Transverse colon (tissue), 4 donors: ENCODE measurements around the gene ZBTB38. TPM values are rescaled to one million over a fixed set of nuclear protein-coding genes. Genes with fewer than 3 reads are reported as not detected.

ENCODE experiments used
- DNase-seq: peaks from one replicate; pipeline ENCODE4 v3.0.0-alpha.2; 2019
- H3K27ac ChIP-seq, 4 donors: fragments of 200-600 bp; sonication (generic); 2 replicates each; pipeline ENCODE4 v1.5.1; 2016 to 2018; ENCODE audit warnings: inconsistent platforms in 4 of 4
- H3K27me3 ChIP-seq: fragments of 200-600 bp; sonication (generic); 2 replicates; pipeline ENCODE4 v1.5.1; 2017; ENCODE audit warnings: inconsistent platforms
- H3K36me3 ChIP-seq, 4 donors: fragments of 200-600 bp; sonication (generic); 2 replicates each; pipeline ENCODE4 v1.5.1; 2017 to 2019; ENCODE audit warnings: inconsistent platforms in 4 of 4
- H3K4me1 ChIP-seq, 4 donors: fragments of 200-600 bp; sonication (generic); 2 replicates each; pipeline ENCODE4 v1.5.1; 2017 to 2020; ENCODE audit warnings: inconsistent platforms in 4 of 4
- H3K4me3 ChIP-seq, 4 donors: fragments of 200-600 bp; sonication (generic); 1 replicate in 1 of 4; 2 replicates in 3 of 4; pipeline versions ENCODE4 v1.5.1 to v1.6.1; 2017 to 2019; ENCODE audit warnings: inconsistent platforms in 4 of 4
- H3K9me3 ChIP-seq, 2 donors: fragments of 200-600 bp; sonication (generic); 2 replicates each; pipeline ENCODE4 v1.5.1; 2017 to 2019; ENCODE audit warnings: inconsistent platforms in 2 of 2
- EP300 ChIP-seq: sonication (generic); formaldehyde crosslinking; IDR thresholded peaks from one replicate; pipeline ENCODE4 v1.6.1; 2017; ENCODE audit warnings: antibody characterized with exemption, low read depth
- POLR2A ChIP-seq: fragments of 450-650 bp; IDR thresholded peaks from one replicate; pipeline ENCODE4 v1.6.1; 2016; ENCODE audit warnings: antibody characterized with exemption, mild to moderate bottlenecking, moderate library complexity
- POLR2AphosphoS5 ChIP-seq, 3 donors: sonication (generic); formaldehyde crosslinking; IDR thresholded peaks; one replicate each; pipeline ENCODE4 v1.6.1; 2016; ENCODE audit warnings: antibody characterized with exemption in 3 of 3
- WGBS, 2 donors: methylation state at CpG; one replicate each; pipeline ENCODE4 v1.1.5; 2018; ENCODE audit warnings: low coverage in 1 of 2; 5-methylcytosine and 5-hydroxymethylcytosine counted together
- in situ Hi-C, 4 donors: fragments of 200-750 bp; cut with MboI; loops; one replicate each; pipeline versions ENCODE4 v1.15.0 to v1.15.1; 2017; ENCODE audit warnings: low sequenced_read_pairs in 3 of 4, low pct_ligation_motif_present in 1 of 4, low pct_unique_long_range_greater_than_20kb in 1 of 4
- intact Hi-C: fragments of 100-400 bp; cut with DNase I; formaldehyde crosslinking; loops from one replicate; pipeline ENCODE4 v1.15.1; 2023; ENCODE audit warnings: low total_unique reads
- total RNA-seq, 4 donors: library from RNA; depleted of rRNA; stranded (reverse); fragments of >200 nt; gene quantifications; one replicate each; pipeline ENCODE4 v1.1.0, GENCODE V29; 2016
- TF ChIP-seq, protein P1 (sequence below), 5 experiments: fragments of 200-600 bp in 3 of 5; fragments of 450-650 bp in 2 of 5; sonication (generic) in 3 of 5; IDR thresholded peaks; 1 replicate in 2 of 5; 2 replicates in 3 of 5; pipeline ENCODE4 v1.5.1; 2016 to 2017; ENCODE audit warnings: antibody characterized with exemption in 5 of 5, inconsistent platforms in 3 of 5, mild to moderate bottlenecking in 2 of 5, moderate library complexity in 1 of 5

The ZBTB38 gene
- total RNA-seq, 4 donors from 2014 or later = 71.8 to 182 (median 169) TPM

- Histone ChIP-seq H3K9me3 (no peaks in the 10 kb centered on the region), H3K27ac (peak overlapping the region; percentile 96 to 99 (median 97)), H3K4me3 (no peak overlapping the region), H3K4me1 (peaks cover 30 to 77% (median 67%) of the 10 kb centered on the region in 4 donors), H3K36me3 (peaks cover 0 to 23% (median 8%) of the 10 kb centered on the region in 4 donors), H3K27me3 (no peaks in the 10 kb centered on the region)
- intact Hi-C loops = no loop called here
- TF ChIP-seq POLR2A (no peak), EP300 (no peak)
- in situ Hi-C loops = no loop called here
- DNase-seq = no peak
- 77 to 87% methylated on average over 4 of the region's 4 CpGs for WGBS, 2 donors
Observed at GRCh38 chr3:141405591-141405990, 37.3 kb downstream of the ZBTB38 start.

GRCh38 chr3:141406265-141406664 is 38.0 kb downstream of the ZBTB38 start:
- 90 to 95% methylated on average over 2 of the region's 2 CpGs for WGBS, 2 donors
- TF ChIP-seq POLR2A (no peak), EP300 (no peak), POLR2AphosphoS5 (IDR thresholded peaks at IDR 0.05) (no peak)
- TF ChIP-seq, protein P1, sequence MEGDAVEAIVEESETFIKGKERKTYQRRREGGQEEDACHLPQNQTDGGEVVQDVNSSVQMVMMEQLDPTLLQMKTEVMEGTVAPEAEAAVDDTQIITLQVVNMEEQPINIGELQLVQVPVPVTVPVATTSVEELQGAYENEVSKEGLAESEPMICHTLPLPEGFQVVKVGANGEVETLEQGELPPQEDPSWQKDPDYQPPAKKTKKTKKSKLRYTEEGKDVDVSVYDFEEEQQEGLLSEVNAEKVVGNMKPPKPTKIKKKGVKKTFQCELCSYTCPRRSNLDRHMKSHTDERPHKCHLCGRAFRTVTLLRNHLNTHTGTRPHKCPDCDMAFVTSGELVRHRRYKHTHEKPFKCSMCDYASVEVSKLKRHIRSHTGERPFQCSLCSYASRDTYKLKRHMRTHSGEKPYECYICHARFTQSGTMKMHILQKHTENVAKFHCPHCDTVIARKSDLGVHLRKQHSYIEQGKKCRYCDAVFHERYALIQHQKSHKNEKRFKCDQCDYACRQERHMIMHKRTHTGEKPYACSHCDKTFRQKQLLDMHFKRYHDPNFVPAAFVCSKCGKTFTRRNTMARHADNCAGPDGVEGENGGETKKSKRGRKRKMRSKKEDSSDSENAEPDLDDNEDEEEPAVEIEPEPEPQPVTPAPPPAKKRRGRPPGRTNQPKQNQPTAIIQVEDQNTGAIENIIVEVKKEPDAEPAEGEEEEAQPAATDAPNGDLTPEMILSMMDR (IDR thresholded peaks at IDR 0.05) = no peak
- peaks cover 30 to 77% (median 67%) of the 10 kb centered on the region in 4 donors for H3K4me1 ChIP-seq
- no peaks in the 10 kb centered on the region for H3K27me3 ChIP-seq
- H3K4me3 ChIP-seq = no peak overlapping the region
- no peak for DNase-seq
- H3K36me3 ChIP-seq = peaks cover 0 to 23% (median 8%) of the 10 kb centered on the region in 4 donors
- in situ Hi-C loops = no loop called here
- peak overlapping the region; percentile 96 to 99 (median 97) for H3K27ac ChIP-seq
- intact Hi-C loops = no loop called here
- no peaks in the 10 kb centered on the region for H3K9me3 ChIP-seq

DNA sequence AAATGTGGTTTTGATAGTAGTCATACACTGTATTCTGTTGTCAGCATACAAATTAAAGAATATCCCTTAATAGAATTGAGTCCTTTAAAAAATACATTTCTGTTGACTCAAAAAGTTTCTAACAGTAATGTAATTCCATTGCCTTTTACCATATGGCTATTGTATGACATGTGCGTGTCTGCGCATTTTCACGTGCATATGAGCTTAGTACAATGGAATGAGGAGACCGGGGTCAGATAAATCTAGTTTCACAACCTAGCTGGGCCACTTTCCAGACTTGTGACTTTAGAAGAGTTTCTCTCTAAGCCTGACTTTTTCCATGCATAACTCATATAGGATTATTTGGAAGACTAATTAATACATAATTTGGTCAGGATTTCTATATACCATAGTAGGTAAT is 38.7 kb downstream of the ZBTB38 start:
- peaks cover 31 to 77% (median 67%) of the 10 kb centered on the region in 4 donors for H3K4me1 ChIP-seq
- H3K36me3 ChIP-seq = peaks cover 0 to 23% (median 8%) of the 10 kb centered on the region in 4 donors
- H3K27ac ChIP-seq = peak overlapping the region; percentile 96 to 99 (median 97)
- H3K27me3 ChIP-seq = no peaks in the 10 kb centered on the region
- H3K4me3 ChIP-seq = no peak overlapping the region
- intact Hi-C loops (no loop called here), in situ Hi-C loops (no loop called here)
- DNase-seq = peak; percentile 51
- 68 to 71% methylated on average over 4 of the region's 4 CpGs for WGBS, 2 donors
- no peaks in the 10 kb centered on the region for H3K9me3 ChIP-seq
- TF ChIP-seq EP300 (peak; percentile 87), POLR2A (no peak), POLR2AphosphoS5 (IDR thresholded peaks at IDR 0.05) (peak; percentile 68 to 73 (median 68))
- TF ChIP-seq, protein P1 (IDR thresholded peaks at IDR 0.05) = no peak

- intact Hi-C loops = no loop called here
- Histone ChIP-seq H3K4me3 (no peak overlapping the region), H3K27ac (peak overlapping the region; percentile 87 to 99 (median 97)), H3K4me1 (peaks cover 31 to 82% (median 73%) of the 10 kb centered on the region in 4 donors), H3K9me3 (no peaks in the 10 kb centered on the region), H3K36me3 (peaks cover 0 to 23% (median 8%) of the 10 kb centered on the region in 4 donors), H3K27me3 (no peaks in the 10 kb centered on the region)
- in situ Hi-C loops = no loop called here
- whole genome bisulfite sequencing, 2 donors = 71 to 95% methylated on average over 2 of the region's 2 CpGs
- DNase-seq = no peak
- TF ChIP-seq POLR2AphosphoS5 (IDR thresholded peaks at IDR 0.05) = no peak
- no peak for TF ChIP-seq EP300
- TF ChIP-seq POLR2A = no peak
- TF ChIP-seq, protein P1 (IDR thresholded peaks at IDR 0.05) = no peak
Observed at GRCh38 chr3:141407825-141408224, 39.5 kb downstream of the ZBTB38 start.

GRCh38 chr3:141408596-141408995 is 40.3 kb downstream of the ZBTB38 start:
- Histone ChIP-seq H3K4me3 (no peak overlapping the region), H3K9me3 (no peaks in the 10 kb centered on the region), H3K27ac (peak overlapping the region; percentile 87 to 99 (median 97)), H3K4me1 (peaks cover 37 to 84% (median 76%) of the 10 kb centered on the region in 4 donors), H3K27me3 (no peaks in the 10 kb centered on the region), H3K36me3 (peaks cover 0 to 23% (median 8%) of the 10 kb centered on the region in 4 donors)
- in situ Hi-C loops (no loop called here), intact Hi-C loops (no loop called here)
- TF ChIP-seq POLR2A (no peak), POLR2AphosphoS5 (IDR thresholded peaks at IDR 0.05) (no peak), EP300 (no peak)
- TF ChIP-seq, protein P1 (IDR thresholded peaks at IDR 0.05) = no peak
- WGBS, 2 donors = 56 to 74% methylated on average over 1 of the region's 1 CpG
- DNase-seq = no peak
